GM21786 (cell line): ENCODE measurements around the gene AIPL1.

Experiments used
- ATAC-seq: cut with Tn5 transposase; IDR thresholded peaks from one replicate; pipeline ENCODE4 v1.9.1; 2021; ENCODE audit not compliant: unreplicated experiment

Gene AIPL1

GRCh38 chr17:6467567-6467966, 32.6 kb upstream of the AIPL1 start:
- no peak for ATAC-seq

DNA sequence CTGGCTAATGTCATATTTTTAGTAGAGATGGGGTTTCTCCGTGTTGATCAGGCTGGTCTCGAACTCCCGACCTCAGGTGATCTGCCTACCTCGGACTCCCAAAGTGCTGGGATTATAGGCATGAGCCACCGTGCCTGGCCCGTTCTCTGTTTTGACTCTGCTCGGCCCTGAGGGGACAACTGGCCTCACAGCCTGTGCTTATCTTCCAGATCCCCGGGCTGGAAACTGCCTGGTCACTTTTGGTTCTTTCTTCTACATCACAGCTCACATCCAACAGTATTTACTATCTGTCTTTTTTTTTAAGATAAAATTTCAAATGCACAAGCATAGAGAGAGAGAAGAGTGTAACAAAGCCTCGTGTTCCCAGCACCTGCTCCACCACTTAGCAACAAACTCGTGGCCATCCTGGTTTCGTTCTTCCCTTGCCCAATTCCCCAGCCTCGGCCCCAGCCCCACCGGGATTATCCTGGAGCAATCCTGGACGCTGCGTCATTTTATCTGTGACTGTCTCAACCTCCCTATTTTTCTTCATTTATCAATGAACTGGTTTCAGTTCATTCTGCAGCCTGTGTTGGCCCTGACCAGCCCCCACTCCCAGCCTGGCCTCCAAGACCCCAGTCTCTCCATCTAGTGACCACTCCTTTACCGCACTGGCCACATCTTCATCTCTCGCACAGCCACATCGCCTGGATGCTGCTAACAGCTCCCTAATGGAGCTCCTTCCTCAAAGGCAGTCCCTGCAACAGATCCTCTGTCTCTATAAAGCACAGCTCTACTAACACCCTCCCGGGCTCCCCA, 30.5 kb upstream of the AIPL1 start:
- no peak for ATAC-seq

DNA sequence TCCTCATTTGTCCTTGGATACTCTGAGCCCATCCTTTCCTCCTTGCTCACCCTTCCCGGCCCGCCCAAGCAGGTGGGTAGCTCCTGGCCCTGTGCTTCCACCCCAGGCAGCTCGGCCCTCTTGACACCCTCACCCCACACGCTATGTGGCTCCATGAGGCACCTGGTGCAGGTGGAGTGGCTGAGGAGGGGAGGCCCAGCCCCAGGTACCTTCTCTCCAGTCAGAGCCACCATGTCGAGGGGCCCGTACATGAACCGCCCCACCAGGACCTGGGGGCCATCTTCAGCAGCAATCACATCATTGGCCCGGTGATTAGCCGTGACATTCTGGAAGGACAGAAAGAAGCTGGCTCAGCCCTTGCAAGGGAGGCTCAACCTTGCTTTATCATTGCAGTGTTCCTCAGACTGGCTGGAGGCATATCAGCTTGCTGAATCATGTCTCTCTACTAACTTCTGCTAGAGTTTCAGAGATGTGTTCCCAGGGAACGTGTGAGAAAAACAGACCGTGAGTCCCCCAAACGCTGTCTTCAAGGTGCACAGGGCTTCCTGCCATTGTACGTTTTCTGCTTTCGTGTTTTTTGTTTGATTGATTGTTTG, 29.6 kb upstream of the AIPL1 start:
- no peak for ATAC-seq

- ATAC-seq: no peak
Measured at GRCh38 chr17:6463616-6464445, 28.9 kb upstream of the AIPL1 start.

GRCh38 chr17:6462692-6463091, 27.8 kb upstream of the AIPL1 start:
- no peak for ATAC-seq

- ATAC-seq: no peak
Measured at GRCh38 chr17:6461792-6462524, 27.0 kb upstream of the AIPL1 start.

- ATAC-seq: no peak
Measured at GRCh38 chr17:6461246-6461645, 26.3 kb upstream of the AIPL1 start.

- no peak for ATAC-seq
Measured at GRCh38 chr17:6460531-6461161, 25.7 kb upstream of the AIPL1 start.

- ATAC-seq: no peak
Measured at GRCh38 chr17:6458460-6458950, 23.6 kb upstream of the AIPL1 start.

DNA sequence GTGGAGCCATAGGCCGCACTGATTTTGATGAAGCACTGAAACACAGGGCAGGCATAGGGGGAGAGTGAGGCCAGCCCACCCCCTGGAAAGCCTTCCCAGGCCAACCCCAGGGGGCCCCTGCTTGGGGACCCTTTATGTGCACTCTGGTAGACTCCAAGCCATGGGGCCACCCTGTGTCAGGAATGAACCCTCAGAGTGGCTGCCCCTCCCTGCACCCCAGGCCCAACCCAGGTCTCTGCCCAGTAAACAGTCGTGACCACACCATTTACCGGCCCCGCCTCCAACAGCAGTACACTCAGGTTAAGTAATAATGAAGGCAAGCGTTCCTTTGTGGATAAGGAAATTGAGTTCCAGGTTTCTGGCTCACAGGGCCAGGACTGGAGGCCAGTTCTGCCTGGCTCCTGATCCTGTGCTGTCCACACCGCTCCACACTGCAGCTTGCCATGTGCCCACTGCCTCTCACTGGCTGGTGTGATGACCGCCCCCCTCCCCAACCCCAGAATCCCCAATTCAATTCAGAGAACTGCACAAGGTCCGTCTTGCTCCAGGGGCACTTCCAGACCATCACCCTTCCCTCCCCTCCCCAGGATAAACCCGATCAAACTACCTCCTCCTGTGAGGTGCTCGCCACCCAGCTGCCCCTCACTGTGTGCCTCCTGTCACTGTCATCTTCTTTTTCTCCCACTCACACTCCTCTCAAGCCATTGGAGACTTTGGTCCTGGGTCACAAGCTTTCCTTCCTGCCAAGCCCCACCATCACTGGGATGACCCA, 23.0 kb upstream of the AIPL1 start:
- ATAC-seq: no peak

GRCh38 chr17:6456914-6457687, 22.2 kb upstream of the AIPL1 start:
- ATAC-seq: no peak

DNA sequence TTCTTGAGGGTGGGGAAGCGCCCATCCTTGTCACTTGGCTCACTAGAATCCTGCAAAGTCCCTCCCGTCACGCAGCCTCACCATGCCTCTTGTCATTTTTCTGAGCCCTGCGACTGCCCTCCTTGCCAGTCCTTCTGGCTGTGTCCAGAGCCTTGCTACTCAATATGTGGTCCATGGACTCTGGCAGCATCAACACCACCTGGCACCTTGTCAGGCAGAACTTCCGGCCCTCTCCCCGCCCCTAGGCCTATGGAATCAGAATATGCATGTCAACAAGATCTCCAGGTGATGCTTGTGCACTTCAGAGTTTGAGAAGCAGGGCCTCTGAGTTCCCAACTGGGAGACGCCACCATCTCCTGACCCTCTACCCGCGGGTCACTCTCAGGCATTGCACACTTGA, 21.4 kb upstream of the AIPL1 start:
- ATAC-seq: no peak

GRCh38 chr17:6455321-6455705, 20.4 kb upstream of the AIPL1 start:
- no peak for ATAC-seq

DNA sequence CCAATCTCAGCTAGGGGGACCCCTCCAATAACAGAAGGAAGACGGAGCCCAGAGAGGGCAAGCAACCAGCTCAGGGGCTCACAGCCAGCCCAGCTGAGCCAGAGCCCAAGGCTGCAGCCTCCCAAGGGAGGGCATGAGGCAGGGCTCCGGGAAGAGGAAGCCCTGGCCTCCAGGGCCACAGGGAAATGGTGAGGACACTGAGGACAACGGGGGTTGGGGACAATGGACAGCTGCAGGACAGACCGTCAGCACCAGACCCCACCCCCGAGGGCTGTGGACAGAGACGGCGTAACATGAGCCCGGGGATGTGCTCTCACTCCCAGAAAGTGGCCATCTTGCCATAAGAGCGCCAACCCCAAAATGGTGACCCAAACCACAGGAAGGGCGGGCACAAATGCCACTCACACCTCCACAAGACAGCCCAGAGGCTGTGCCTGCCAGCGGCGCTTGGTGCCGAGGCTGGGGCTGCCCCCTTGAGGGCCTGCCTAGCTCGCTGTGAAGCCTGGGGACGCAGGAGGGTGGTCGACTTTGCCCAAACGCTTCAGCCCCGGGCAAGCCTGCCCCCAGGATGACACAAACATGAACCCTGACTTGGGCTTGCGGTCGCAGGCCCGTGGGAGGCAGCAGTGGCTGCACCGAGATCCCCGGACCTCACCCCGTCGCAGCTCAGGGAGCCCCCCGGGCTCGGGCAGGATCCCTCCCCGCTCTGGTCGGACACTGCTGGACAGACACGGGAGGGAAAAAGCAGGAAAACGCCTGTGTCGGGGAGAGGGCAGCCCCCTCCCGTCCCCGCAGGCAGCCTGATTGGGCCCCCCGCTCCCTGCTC, 19.8 kb upstream of the AIPL1 start:
- no peak for ATAC-seq

DNA sequence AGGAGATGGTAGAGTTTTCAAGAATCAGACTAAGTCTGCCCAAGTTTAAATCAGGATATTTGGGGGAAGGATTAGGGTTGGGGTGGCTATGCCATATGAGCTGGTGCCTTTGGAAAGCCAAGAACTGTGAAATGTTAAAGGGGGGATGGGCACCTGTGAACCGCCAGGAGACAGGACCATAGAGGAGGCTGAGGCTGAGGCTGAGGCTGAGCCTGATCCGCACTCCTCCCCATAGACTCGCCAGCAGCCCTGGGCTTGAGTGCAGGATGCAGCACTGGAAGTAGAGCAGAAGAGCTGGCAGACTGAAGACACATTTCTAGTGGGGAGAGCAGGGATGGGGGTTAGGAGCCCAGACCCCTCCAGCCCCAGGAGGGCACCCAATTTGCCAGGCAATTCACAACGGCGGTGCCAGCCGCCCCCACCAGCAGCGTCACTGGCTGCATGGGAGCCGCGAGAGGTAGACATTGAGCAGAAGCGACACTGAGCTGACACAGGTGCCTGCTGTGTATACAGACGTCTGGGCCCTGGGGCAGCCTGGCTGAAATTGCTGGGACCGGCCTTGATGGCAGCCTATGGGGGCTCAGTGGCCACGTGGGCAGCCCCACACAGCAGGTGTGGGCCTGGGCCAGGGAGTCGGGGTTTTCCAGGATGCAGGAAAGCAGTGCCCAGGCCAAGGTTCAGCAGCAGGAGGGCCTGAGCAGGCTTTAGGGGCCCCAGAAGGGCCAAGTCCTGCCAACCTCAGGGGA, 18.5 kb upstream of the AIPL1 start:
- ATAC-seq: no peak

GRCh38 chr17:6452471-6453266, 17.7 kb upstream of the AIPL1 start:
- no peak for ATAC-seq
